GM21528 (cell line): ENCODE measurements around the gene PCSK5.

Experiments used
- ATAC-seq: cut with Tn5 transposase; IDR thresholded peaks from one replicate; pipeline ENCODE4 v1.9.1; 2021; ENCODE audit warnings: mild to moderate bottlenecking, moderate library complexity; ENCODE audit not compliant: unreplicated experiment, low FRiP score

PCSK5 gene

DNA sequence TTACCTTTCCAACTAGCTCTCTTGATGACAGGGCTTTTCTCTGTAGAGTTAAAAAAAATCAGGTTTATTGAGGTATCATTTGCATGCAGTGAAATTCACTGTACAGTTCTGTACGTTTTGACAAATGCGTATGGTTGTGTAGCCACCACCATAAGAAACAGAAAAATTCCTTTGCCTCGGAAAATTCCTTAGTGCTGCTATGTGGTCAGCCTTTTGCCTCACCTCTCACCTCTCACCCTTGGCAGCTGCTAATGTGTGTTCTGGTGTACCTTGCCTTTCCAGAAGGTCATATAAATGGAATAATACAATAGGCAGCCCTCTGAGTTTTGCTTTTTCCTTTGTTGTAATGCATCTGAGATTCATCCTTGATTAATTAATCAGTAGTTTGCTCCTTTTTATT is 28.4 kb downstream of the PCSK5 start:
- ATAC-seq = no peak

DNA sequence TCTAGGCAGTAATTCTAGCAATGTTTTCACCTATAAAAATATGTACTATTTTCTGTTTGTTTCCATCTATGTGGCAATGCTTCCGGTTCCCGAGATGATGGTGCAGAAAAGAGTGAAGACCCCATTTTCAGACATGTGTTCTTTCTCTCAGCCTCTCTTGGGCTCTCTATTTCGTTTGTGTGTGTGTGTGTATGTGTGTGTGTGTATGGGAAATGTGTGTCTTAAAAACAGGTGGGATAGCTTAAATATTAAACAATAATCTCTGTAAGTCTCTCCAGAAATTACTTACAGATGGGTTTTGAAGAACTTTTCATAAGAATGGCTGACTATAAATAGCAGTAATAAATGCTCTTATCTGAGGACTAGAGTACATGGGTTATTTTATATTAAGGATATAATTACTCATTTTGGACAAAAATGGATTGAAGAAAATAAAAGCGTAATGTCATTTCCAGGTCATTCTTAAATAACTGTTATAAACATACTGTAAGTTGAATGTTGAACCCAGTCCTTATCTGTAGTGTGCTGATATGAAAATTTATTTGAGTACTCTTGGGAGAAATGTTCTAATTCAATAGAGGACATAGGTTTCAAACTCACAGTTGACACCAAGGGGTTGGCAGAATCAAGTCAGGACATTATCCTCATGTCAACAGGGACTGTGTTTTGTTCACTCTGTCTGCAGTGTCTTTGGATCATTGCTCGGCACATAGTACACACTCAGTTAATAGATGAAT is 31.1 kb downstream of the PCSK5 start:
- ATAC-seq = no peak

DNA sequence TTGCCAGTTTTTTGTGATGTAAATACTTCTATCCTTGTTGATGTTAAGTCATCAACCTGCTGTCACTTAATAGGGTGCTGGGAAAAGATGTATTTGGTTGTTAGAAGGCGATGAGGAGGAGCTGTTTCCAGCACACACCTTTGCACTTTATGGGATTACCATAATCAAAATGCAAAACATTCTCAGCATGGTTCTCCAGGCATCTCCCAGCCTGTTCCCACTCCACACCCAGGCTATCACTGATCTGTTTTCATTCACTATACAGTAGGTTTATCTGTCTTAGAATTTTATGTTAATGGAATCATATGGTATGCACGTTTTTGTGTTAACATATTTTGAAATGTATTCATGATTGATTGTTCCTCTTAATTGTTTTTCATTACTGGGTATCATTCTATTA is 35.9 kb downstream of the PCSK5 start:
- no peak for ATAC-seq

DNA sequence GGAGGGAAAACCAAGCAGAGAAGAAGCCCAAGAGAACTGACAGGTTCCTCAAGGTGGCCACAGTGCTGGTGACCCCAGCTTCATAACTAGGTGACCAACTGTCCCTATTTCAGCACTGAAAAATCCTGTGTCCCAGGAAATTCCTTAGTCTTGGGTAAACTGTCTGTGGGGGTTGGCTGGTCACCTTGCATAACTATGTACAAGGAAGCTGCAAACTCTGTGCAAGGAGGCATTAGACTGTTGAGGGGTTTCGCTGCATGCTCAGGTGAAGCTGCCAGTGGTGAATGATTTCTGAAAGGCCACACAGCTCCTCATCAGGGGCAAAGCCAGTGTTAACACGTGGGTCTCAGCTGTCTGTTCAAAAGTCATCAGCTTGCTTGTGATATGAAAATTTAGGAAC is 36.9 kb downstream of the PCSK5 start:
- no peak for ATAC-seq

DNA sequence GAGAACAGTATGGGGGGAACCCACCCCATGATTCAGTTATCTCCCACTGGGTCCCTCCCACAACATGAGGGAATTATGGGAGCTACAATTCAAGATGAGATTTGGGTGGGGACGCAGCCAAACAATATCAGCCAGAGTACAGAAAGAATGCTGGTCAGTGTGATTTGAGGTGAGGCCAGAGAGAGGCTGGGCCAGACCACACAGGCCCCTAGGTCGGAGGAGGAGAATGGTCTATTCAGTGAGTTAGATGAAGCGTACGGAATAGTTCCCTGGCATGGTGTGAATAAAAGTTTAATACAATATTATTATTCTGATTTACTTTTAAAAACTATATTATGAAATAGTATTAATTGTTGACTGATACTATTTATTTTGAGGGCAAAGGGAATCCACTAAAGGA is 39.7 kb downstream of the PCSK5 start:
- no peak for ATAC-seq

DNA sequence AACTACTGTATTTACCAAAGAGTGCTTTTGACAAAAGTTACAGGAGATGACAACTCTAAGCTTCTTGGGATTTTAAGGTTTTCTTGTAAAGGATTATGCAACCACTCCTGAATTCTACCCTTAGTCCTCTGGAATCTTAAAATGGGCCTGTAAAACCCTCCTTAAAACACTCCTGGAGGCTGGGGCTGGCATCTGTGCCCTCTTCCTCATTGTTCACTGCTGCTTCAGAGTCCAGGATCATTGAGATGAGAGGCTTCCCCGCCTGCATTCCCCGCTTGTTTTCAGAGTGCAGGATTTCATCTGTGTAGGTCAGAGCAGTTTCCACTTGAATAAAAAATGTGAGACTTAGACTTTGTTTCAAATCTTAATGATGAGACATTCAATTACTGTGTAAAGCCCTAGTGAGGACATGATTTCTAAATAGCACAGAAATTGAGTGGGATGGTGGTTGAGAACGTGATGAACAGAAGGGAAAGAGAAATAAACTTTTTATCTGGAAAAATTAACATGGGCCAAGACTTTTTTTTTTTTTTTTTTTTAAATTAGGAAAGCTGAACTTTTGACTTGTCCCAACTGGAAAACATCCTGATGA is 40.4 kb downstream of the PCSK5 start:
- no peak for ATAC-seq

DNA sequence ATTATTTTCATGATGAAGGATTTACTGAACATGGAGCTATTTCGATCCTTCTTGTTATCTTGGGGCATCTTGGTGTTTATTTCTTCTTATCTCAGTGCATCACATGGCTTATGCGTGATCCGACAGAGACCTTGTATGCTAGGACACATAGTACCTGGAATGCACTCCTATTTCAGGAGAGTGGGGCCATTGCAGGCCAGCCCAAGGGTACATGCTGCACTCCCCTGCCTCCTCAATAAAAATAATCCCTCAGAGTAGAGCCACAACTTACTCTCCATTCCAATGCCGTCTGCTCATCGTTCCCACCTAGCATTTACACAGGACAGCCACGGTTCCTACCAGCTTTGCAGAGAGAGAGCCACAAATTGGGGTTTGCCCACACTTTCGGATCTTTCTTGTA is 43.5 kb downstream of the PCSK5 start:
- ATAC-seq = no peak

DNA sequence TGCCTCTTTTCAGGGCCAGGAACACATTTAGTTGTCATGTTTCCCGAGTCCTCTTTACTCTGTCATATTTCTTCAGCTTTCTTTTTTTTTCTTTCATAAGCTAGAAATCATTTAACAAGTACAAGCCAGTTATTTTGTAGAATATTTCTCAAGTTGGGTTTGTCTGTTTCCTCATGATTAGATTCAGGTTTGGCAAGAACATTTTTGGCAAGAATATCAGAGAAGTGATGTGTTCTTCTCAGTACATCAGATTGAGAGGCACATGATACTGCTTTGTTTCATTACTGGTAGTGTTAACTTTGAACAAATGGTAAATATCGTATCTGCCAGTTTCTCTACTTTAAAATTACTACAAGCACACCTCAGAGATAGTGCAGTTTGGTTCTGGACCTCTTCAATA is 45.1 kb downstream of the PCSK5 start:
- ATAC-seq = no peak

DNA sequence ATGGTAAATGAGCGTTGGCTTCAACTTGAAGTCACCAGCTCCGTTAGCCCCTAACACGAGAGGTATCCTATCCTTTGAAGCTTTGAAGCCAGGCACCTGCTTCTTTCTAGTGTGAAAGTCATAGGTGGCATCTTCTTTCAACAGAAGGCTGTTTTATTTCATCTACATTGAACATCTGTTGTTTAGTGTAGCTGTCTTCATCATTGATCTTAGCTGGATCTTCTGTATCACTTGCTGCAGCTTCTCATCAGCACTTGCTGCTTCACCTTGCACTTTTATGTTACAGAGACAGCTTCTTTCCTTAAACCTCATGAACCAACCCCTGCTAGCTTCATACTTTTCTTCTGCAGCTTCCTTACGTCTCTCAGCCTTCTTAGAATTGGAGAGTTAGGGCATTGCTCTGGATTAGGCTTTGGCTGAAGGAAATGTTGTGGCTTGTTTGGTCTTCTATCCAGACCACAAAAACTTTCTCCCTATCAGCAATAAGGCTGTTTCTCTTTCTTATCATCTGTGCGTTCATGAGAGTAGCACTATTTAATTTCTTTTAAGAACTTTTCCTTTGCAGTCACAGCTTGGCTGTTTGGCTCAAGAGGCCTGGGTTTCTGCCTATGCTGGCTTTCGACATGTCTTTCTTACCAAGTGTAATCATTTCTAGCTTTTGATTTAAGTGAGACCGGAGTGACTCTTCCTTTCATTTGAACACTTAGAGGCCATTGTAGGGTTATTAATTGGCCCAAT is 47.2 kb downstream of the PCSK5 start:
- ATAC-seq = no peak

DNA sequence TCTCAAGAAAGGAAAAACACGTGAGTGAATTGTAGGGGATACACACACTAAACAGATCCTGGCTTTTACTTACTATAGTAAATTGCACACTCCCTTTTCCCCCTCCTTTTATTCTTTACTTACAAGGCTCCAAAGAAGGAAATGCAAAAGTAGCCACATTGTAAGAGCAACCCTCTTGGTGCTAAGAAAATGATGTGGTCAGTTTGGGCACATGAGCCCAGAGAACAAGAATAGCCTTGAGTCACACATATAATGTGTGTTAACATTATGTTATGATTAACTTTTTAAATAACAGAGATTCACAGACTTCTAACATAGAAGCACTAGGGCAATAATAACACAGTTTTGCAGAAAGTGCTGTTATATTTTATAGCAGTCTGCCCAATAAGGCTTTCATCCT is 48.5 kb downstream of the PCSK5 start:
- no peak for ATAC-seq

DNA sequence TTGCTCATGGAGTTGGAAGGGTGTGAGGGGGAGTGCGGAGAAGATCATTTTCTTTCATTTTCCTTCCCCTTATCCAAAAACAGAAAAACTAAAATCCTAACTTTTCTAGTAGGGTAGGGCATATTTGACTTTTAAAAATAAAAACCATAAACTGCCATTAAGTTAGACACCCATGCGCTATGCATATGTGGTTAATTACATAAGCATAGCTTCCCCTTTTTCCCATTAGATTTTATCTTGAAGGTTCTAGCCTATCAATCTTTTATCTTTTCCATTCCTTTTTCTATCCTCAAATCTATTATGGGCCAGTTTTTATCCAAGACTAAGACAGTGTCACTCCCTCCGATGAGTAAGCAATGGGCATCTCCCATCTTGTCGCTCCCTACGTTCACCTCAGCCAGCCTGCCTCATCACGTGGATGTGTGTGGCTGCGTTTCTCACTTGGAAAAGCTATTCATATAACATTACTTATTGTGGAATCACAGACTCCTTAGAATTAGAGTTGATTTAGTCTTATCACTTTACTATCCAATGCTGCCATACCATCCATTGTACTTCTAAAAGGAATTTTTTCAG is 49.2 kb downstream of the PCSK5 start:
- ATAC-seq = no peak

DNA sequence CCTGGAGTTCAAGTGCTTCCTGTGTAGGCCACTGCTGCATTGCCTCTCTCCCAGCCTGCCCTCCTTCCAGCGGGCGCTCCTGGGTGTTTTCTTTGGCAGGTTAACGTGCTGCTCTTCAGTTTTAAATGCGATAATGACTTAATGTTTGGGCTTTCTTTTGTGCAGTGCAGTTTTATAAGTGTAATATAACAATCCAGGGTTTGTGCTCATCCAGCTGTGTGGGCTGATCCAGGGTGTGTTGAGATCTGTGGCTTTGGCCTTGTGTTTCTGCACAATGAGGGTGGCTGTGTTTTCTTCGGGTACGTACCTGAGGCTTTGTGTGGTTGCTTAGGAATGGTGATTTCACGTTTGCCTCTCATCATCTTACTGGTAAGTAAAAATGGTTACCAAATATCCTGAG is 50.6 kb downstream of the PCSK5 start:
- no peak for ATAC-seq

DNA sequence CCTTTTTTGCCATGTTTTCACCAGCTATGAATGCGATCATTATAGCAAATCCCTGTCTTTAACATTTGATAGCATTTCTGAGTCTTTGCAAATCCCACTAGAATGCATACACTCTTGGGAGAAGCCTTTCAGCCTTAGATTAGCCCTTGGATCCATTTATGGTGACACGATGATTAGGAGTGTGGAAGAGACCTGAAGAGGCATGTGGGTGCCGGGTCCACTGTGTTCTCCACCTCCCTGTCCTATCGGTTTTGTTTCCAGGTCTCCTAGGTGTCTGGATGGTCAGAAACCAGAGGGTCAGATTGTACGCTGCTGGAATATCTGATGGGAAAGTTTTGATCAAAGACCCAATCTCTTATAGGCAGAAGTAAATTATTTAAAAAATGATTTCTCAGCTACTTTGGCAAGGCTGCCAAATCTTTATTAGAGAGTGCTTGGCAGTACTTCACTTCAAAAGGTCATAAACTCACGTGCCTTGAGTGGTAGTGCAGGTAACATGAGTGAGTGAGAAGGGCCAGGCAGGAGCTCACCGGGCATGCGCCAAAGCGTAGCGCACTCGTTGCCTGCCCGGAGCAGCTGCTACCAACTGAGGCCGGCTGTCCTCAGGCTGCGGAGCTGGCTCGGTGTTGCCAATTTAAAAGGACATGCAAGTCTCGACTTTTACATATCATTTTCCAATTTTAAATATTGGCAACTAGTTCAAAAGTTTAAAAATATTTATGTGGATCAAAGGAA is 51.3 kb downstream of the PCSK5 start:
- no peak for ATAC-seq

DNA sequence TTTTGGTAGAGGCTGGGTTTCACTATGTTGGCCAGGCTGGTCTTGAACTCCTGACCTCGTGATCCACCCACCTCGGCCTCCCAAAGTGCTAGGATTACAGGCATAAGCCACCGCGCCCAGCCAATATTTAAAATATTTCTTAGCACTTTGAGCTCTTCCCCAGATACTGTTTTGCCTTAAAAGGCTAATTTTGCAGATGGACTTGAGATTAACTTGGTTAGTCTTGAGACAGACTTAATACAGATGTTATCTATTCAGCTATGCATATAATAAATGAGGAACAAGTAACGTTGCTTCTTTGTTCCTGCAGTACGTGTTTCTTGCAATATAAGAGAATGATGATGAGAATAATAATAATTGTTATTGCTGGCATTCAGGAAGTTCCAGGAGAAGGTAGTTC is 56.3 kb downstream of the PCSK5 start:
- ATAC-seq = no peak

DNA sequence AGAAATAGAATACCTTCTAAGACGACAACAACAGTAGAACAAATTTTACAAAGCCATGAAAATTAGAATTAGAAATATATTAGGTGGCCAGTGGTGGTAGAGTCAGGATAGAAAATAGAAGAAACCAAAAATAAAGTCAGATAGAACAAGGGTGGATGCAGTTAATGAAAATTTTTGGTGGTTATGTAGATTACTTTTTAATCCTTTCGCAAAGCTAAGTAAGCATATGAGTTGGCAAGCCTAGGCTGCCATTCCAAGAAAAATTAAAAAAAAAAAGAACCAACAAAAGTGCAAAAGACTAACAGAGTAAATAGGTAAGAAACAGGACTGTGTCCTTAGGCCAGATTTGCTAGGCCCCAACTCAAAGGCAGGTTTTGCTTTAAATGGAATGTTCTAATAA is 56.8 kb downstream of the PCSK5 start:
- no peak for ATAC-seq

DNA sequence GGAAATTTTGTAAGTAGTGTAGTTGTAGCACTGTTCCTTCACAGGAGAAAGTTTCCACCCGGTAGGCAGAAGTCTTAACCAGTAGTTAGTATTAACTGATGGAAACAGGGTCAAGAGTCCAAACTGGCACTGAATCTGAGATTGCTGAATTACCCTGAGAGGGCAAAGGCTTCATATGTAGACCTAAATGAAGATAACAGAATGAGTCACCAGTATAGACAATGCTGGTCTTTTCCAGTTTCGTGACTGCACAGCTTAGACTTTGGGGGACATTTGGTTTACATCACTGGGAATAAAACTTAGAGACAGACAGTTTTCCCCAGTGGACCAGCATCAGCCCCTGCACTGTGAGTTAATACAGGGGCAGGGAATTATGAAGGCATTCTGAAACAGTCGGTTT is 60.5 kb downstream of the PCSK5 start:
- ATAC-seq = no peak

DNA sequence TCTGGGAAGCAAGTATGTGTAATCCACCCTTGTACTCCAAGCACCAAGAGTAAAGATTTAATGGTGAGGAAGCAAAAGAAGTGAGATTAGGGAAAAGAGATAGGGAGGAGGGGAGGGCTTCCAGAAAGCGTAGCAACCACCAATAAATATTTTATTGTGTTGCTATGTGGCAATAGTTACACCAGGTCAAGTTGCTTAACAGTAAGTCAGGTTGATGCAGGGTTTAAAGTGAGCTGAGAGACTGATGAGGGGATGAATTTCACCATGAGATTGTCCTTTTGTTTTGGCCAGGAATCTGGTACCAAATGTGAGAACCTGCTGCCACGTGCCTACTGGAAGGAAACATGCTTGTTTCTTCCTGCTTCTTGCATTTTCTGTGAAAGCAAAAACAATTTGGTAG is 62.7 kb downstream of the PCSK5 start:
- no peak for ATAC-seq

DNA sequence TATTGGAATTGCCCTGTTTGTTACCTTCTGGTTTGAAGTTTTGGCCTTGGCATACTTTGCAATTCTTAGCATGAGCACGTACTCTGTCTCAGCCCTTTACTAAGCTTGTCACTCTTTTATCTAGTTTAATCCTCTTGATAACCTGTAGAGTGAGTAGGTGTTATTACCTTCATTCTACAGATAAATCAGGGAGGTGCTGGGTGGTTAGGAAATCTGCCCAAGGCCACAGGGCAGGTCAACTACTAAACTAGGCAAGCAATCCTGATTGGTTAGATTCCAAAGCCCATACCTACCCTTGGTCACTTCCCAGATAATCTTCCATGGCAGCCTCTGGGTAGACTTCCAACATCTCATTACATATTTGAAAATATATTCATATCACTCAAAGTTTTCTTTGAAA is 65.7 kb downstream of the PCSK5 start:
- ATAC-seq = no peak

DNA sequence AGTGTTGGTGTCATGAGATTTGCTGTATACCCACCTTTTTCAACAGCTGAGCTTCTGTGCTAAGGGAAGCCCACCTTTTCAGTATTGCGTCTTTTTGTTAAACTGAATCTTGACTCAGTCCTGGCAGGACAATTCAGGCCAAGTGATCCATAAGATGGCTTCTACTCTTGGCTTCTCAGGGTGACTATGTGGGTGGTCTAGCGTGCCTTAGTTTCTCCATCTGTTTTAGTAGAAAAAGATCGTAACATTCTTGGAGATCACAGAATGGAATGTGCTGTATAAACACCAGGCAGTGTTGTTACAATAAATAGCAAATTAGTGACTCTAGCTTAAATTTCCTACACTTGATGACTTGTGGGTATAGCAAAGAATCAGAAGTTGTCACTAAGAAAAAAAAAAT is 66.6 kb downstream of the PCSK5 start:
- no peak for ATAC-seq

DNA sequence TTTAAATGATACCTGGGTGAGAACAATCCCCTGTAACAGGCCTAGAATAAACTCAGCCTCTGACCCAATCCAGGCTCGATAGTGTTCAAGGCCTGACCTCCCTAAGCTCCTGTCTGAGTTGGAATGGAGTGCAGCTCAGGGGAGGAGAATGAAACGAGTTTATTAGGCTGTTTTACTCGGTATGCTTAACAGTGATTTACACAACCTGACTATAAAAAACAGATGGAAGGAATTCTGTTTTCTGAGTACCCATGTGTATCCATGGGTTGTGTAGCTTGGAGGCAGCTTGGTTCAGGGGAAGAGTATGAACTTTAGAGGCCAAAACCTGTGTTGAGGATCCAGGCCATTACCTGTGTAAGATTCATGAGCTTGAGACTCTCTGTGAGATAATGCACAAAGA is 67.8 kb downstream of the PCSK5 start:
- no peak for ATAC-seq

DNA sequence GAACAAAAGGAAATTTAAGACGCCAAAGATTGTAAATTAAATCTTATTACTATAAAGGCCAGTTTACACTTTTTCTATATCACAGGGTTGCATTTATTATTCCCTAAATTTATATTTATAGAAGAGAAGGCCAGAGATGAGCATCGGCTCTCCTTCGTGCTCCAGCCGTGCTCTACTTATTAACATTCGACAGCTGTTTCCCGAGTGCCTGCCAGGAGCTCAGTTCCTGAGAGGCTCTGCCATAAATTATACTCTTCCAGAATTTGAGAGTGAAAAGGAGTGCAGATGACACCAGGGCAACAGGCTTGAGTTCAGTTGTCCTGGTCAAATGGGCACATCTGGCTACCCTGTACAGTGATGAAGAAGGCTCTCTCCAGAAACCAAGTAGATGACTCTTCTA is 70.1 kb downstream of the PCSK5 start:
- ATAC-seq = no peak
